Urinary bladder (tissue), 4 donors: ENCODE results near the gene HSPB9. TPM values are rescaled to one million over a fixed set of nuclear protein-coding genes. Genes with fewer than 3 reads are reported as not detected.

Experiments
- DNase-seq: peaks from one replicate; pipeline ENCODE4 v3.0.0-alpha.2; 2015; ENCODE audit errors: extremely low spot score
- H3K27ac ChIP-seq: one replicate; pipeline ENCODE4 v1.5.1; 2013; ENCODE audit warnings: low read depth, mild to moderate bottlenecking, moderate library complexity
- H3K36me3 ChIP-seq: one replicate; pipeline ENCODE4 v1.6.1; 2013; ENCODE audit warnings: mild to moderate bottlenecking, moderate library complexity; ENCODE audit not compliant: insufficient read depth
- H3K4me1 ChIP-seq: one replicate; pipeline ENCODE4 v1.6.1; 2013; ENCODE audit warnings: mild to moderate bottlenecking, moderate library complexity; ENCODE audit not compliant: insufficient read depth
- H3K4me3 ChIP-seq: one replicate; pipeline ENCODE4 v1.5.1; 2013; ENCODE audit warnings: low read depth, low read length
- WGBS: extraction: QIAGEN DNeasy Blood & Tissue Kit; methylation state at CpG from one replicate; pipeline ENCODE4 v1.1.7; 2013; 5-methylcytosine and 5-hydroxymethylcytosine counted together
- polyA plus RNA-seq: library from polyadenylated mRNA; stranded (reverse); fragments of 200-250 nt; gene quantifications from one replicate; pipeline ENCODE4 v1.2.3, GENCODE V29; 2013
- total RNA-seq: library from RNA; depleted of rRNA; stranded (reverse); fragments of >200 nt; gene quantifications from one replicate; pipeline ENCODE4 v1.2.3, GENCODE V29; 2014
- donor health status: healthy with polysubstance abuse.
- donor health status: healthy.

HSPB9 gene
- total and polyA plus RNA-seq, 2 donors: 0.11 TPM; not detected in 1

GRCh38 chr17:42163113-42163512, 40.5 kb downstream of the HSPB9 start:
- WGBS: 59% methylated on average over 8 of the region's 8 CpGs
- H3K4me3 ChIP-seq: no peak overlapping the region
- no peak for DNase-seq
- no peaks in the 10 kb centered on the region for H3K4me1 ChIP-seq
- no peaks in the 10 kb centered on the region for H3K36me3 ChIP-seq
- H3K27ac ChIP-seq: no peak overlapping the region

DNA sequence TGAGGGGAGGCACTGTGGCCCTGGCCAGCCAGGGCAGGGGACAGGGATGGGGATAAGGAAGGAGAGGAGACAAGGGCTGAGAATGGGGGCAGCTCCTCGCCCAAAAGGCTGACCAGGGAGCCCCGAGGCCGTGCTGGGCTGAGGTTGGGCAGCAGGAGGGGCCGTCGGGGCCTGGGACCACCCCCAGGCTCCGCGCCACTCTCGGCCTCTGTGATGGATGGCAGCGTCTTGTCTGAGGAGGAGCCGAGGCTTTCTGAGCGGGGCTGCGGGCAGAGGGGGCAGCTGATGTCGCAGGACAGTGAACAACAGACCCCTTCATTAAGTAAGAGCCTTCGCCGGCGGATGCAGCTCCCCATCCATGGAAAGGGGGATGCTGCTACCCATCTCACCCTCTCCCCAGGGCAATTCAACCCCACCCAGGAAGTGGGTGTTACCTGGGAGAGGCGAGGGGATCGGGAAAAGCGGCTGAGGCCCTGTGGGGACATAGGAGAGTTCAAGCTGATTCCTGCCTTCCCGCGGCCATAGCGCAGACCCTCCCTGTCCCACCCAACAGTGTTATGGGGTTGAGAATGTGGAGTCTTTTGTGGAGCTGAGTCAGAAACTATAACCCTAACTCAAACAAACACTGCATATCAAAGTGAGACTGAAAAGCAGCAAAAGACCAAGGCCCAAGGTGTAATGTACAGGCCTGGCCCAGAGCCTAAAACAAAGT, 41.2 kb downstream of the HSPB9 start:
- DNase-seq: no peak
- 54% methylated on average over 22 of the region's 22 CpGs for WGBS
- Histone ChIP-seq H3K36me3 (no peaks in the 10 kb centered on the region), H3K4me3 (no peak overlapping the region), H3K4me1 (no peaks in the 10 kb centered on the region), H3K27ac (no peak overlapping the region)

GRCh38 chr17:42165751-42166150, 43.1 kb downstream of the HSPB9 start:
- H3K27ac ChIP-seq: no peak overlapping the region
- H3K36me3 ChIP-seq: no peaks in the 10 kb centered on the region
- DNase-seq: no peak
- no peak overlapping the region for H3K4me3 ChIP-seq
- no peaks in the 10 kb centered on the region for H3K4me1 ChIP-seq
- 78% methylated on average over 6 of the region's 6 CpGs for WGBS

- WGBS: 91% methylated on average over 19 of the region's 19 CpGs
- Histone ChIP-seq H3K27ac (no peak overlapping the region), H3K4me3 (no peak overlapping the region), H3K4me1 (no peaks in the 10 kb centered on the region), H3K36me3 (no peaks in the 10 kb centered on the region)
- no peak for DNase-seq
These were observed 43.7 kb downstream of the HSPB9 start for GRCh38 chr17:42166196-42166763.

GRCh38 chr17:42167807-42168206, 45.2 kb downstream of the HSPB9 start:
- H3K4me3 ChIP-seq: no peak overlapping the region
- no peak for DNase-seq
- H3K27ac ChIP-seq: no peak overlapping the region
- WGBS: 92% methylated on average over 8 of the region's 8 CpGs
- no peaks in the 10 kb centered on the region for H3K36me3 ChIP-seq
- H3K4me1 ChIP-seq: no peaks in the 10 kb centered on the region

- no peak for DNase-seq
- no peaks in the 10 kb centered on the region for H3K36me3 ChIP-seq
- no peak overlapping the region for H3K27ac ChIP-seq
- 94% methylated on average over 29 of the region's 29 CpGs for WGBS
- H3K4me1 ChIP-seq: no peaks in the 10 kb centered on the region
- H3K4me3 ChIP-seq: no peak overlapping the region
These were observed 46.7 kb downstream of the HSPB9 start for GRCh38 chr17:42169351-42169750.

DNA sequence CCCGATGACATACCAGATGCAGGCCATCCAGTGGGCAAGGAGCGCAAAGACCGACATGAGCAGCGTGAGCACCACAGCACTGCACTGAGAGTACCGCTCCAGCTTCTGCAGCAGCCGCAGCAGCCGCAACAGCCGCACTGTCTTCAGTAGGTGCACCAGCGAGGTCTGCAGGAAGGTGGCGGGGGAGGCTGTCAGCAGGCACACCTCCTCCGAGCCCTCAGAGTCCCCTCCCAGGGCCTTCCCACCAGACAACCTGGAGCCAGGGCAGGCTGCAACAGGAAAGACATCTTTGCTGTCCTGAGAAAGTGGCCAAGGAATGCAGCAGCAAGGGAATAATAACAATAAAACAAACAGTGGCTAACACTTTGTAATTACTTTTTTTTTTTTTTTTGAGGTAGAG, 49.2 kb downstream of the HSPB9 start:
- H3K27ac ChIP-seq: no peak overlapping the region
- H3K4me1 ChIP-seq: no peaks in the 10 kb centered on the region
- H3K36me3 ChIP-seq: no peaks in the 10 kb centered on the region
- H3K4me3 ChIP-seq: peak overlapping the region; percentile 11
- peak; percentile 67 for DNase-seq
- WGBS: 40% methylated on average over 11 of the region's 11 CpGs

Other genes starting within 250 kb of the HSPB9 start
- gene ACLY, start 203.9 kb upstream of the HSPB9 start, total RNA-seq: 64.1 TPM
- gene ACLY, start 203.9 kb upstream of the HSPB9 start, polyA plus RNA-seq: 51.7 TPM
- gene ODAD4, start 192.2 kb upstream of the HSPB9 start, total RNA-seq: 1.4 TPM
- 2.0 TPM for gene ODAD4, start 192.2 kb upstream of the HSPB9 start, polyA plus RNA-seq
- gene CNP, start 156.0 kb upstream of the HSPB9 start, total RNA-seq: 28.7 TPM
- 66.6 TPM for gene CNP, start 156.0 kb upstream of the HSPB9 start, polyA plus RNA-seq
- 69.9 TPM for gene DNAJC7, start 105.4 kb upstream of the HSPB9 start, total RNA-seq
- gene DNAJC7, start 105.4 kb upstream of the HSPB9 start, polyA plus RNA-seq: 55.2 TPM
- gene NKIRAS2, start 102.7 kb upstream of the HSPB9 start, total RNA-seq: 14.4 TPM
- gene NKIRAS2, start 102.7 kb upstream of the HSPB9 start, polyA plus RNA-seq: 52.0 TPM
- gene C17orf113, start 72.2 kb upstream of the HSPB9 start, total RNA-seq: 0.95 TPM
- 1.5 TPM for gene C17orf113, start 72.2 kb upstream of the HSPB9 start, polyA plus RNA-seq
- 1.2 TPM for gene ZNF385C, start 24.3 kb upstream of the HSPB9 start, total RNA-seq
- 0.65 TPM for gene ZNF385C, start 24.3 kb upstream of the HSPB9 start, polyA plus RNA-seq
- 7.6 TPM for gene DHX58, start 10.1 kb upstream of the HSPB9 start, total RNA-seq
- 16.1 TPM for gene DHX58, start 10.1 kb upstream of the HSPB9 start, polyA plus RNA-seq
- 14.1 TPM for gene KAT2A, start 1.4 kb upstream of the HSPB9 start, total RNA-seq
- gene KAT2A, start 1.4 kb upstream of the HSPB9 start, polyA plus RNA-seq: 44.3 TPM
- gene RAB5C, start 32.2 kb downstream of the HSPB9 start, total RNA-seq: 40.5 TPM
- gene RAB5C, start 32.2 kb downstream of the HSPB9 start, polyA plus RNA-seq: 198 TPM
- 0.79 TPM for gene KCNH4, start 58.3 kb downstream of the HSPB9 start, total RNA-seq
- gene KCNH4, start 58.3 kb downstream of the HSPB9 start, polyA plus RNA-seq: 0.49 TPM
- gene HCRT, start 62.6 kb downstream of the HSPB9 start, total RNA-seq: not detected
- gene HCRT, start 62.6 kb downstream of the HSPB9 start, polyA plus RNA-seq: not detected
- gene GHDC, start 71.7 kb downstream of the HSPB9 start, total RNA-seq: 6.7 TPM
- gene GHDC, start 71.7 kb downstream of the HSPB9 start, polyA plus RNA-seq: 32.0 TPM
- 37.6 TPM for gene STAT5B, start 153.6 kb downstream of the HSPB9 start, total RNA-seq
- gene STAT5B, start 153.6 kb downstream of the HSPB9 start, polyA plus RNA-seq: 66.3 TPM
- 14.9 TPM for gene STAT5A, start 165.7 kb downstream of the HSPB9 start, total RNA-seq
- 34.0 TPM for gene STAT5A, start 165.7 kb downstream of the HSPB9 start, polyA plus RNA-seq